Endothelial cell of umbilical vein (primary cell): ENCODE measurements around the gene RBM38. TPM values are rescaled to one million over a fixed set of nuclear protein-coding genes. Genes with fewer than 3 reads are reported as not detected.

Experiments
- BruUV-seq: library from RNA; stranded (reverse); fragments of 400-500 nt; replicated peaks from 2 replicates; lab custom pipeline; 2021; lab: Mats Ljungman, UMichigan
- CTCF ChIA-PET: fragments of 300-600, 350-600 bp; sonication (Branson Sonifier 250); formaldehyde crosslinking; loops from one replicate; lab custom pipeline; 2021; ENCODE audit warnings: antibody characterized with exemption, inconsistent platforms; lab: Charles Lee
- POLR2A ChIA-PET: fragments of 300-600, 350-600 bp; sonication (Branson Sonifier 250); formaldehyde crosslinking; loops from one replicate; lab custom pipeline; 2021; ENCODE audit warnings: antibody characterized with exemption, inconsistent platforms; lab: Charles Lee
- DNase-seq: peaks from one replicate; pipeline ENCODE4 v3.0.0-alpha.2; 2011; ENCODE audit warnings: low read depth, low spot score
- FAIRE-seq: peaks from 2 replicates; lab custom pipeline; 2011; peaks lifted over from hg19 to GRCh38; lab: Jason Lieb, UNC
- H2AFZ ChIP-seq: 2 replicates; pipeline ENCODE4 v1.6.0; 2012; ENCODE audit warnings: low read depth, low read length, control low read depth, inconsistent platforms
- H3K27ac ChIP-seq: 2 replicates; pipeline ENCODE4 v1.5.1; 2011; ENCODE audit warnings: low read depth, mild to moderate bottlenecking, control low read depth, low read length, moderate library complexity; ENCODE audit not compliant: insufficient read depth
- H3K27me3 ChIP-seq, 2 experiments: 2 replicates each; pipeline versions ENCODE4 v1.6.0 to v1.6.1; 2011; ENCODE audit warnings: low read length in 2 of 2, mixed read lengths in 1 of 2; ENCODE audit not compliant: control insufficient read depth in 2 of 2, insufficient read depth in 2 of 2
- H3K36me3 ChIP-seq, 2 experiments: 2 replicates in 1 of 2; 3 replicates in 1 of 2; pipeline ENCODE4 v1.5.1; 2011; ENCODE audit warnings: low read length in 2 of 2, mild to moderate bottlenecking in 1 of 2, moderate library complexity in 1 of 2; ENCODE audit not compliant: control insufficient read depth in 2 of 2, insufficient read depth in 2 of 2; ENCODE audit errors: extremely low read depth in 1 of 2
- H3K4me1 ChIP-seq: 3 replicates; pipeline ENCODE4 v1.5.1; 2011; ENCODE audit warnings: mild to moderate bottlenecking, low read length; ENCODE audit not compliant: control insufficient read depth, insufficient read depth; ENCODE audit errors: extremely low read depth
- H3K4me2 ChIP-seq: 2 replicates; pipeline ENCODE4 v1.6.1; 2011; ENCODE audit warnings: low read length, control low read depth, mixed read lengths; ENCODE audit not compliant: insufficient read depth
- H3K4me3 ChIP-seq, 3 experiments: fragments of 200-600 bp in 1 of 3; sonication (generic), shearing (Covaris generic) in 1 of 3; replicated peaks in 1 of 3; 2 replicates each; pipeline ENCODE4 v1.5.1; 2011 to 2016; ENCODE audit warnings: control low read depth in 3 of 3, low read length in 3 of 3, mild to moderate bottlenecking in 2 of 3, inconsistent platforms in 1 of 3, low read depth in 1 of 3, moderate library complexity in 1 of 3; ENCODE audit not compliant: insufficient read depth in 1 of 3
- H3K79me2 ChIP-seq: 2 replicates; pipeline ENCODE4 v1.6.0; 2012; ENCODE audit warnings: low read length, inconsistent platforms; ENCODE audit not compliant: control insufficient read depth, insufficient read depth
- H3K9ac ChIP-seq: replicated peaks from 2 replicates; pipeline ENCODE3; 2011; ENCODE audit warnings: low read length, control low read depth; ENCODE audit not compliant: insufficient read depth; ENCODE audit errors: extremely low read depth
- H3K9me1 ChIP-seq: replicated peaks from 3 replicates; pipeline ENCODE4 v1.6.0; 2011; ENCODE audit warnings: mild to moderate bottlenecking, low read length; ENCODE audit not compliant: control insufficient read depth, insufficient read depth; ENCODE audit errors: extremely low read depth
- H3K9me3 ChIP-seq: replicated peaks from 2 replicates; pipeline ENCODE4 v1.5.1; 2012; ENCODE audit warnings: low read length, inconsistent platforms; ENCODE audit not compliant: control insufficient read depth, insufficient read depth
- H4K20me1 ChIP-seq: replicated peaks from 2 replicates; pipeline ENCODE3; 2011; ENCODE audit warnings: mild to moderate bottlenecking, low read length; ENCODE audit not compliant: control insufficient read depth, insufficient read depth; ENCODE audit errors: extremely low read depth
- CTCF ChIP-seq, 2 donors: IDR thresholded peaks; 1 replicate in 1 of 2; 2 replicates in 1 of 2; pipeline ENCODE4 v1.5.1; 2011; ENCODE audit warnings: low read length in 2 of 2, mild to moderate bottlenecking in 2 of 2, moderate library complexity in 2 of 2, control low read depth in 1 of 2, inconsistent platforms in 1 of 2, low read depth in 1 of 2; ENCODE audit not compliant: insufficient read depth in 1 of 2; ENCODE audit errors: extremely low read depth in 1 of 2
- EZH2 ChIP-seq: IDR thresholded peaks from 2 replicates; pipeline ENCODE4 v1.6.1; 2012; ENCODE audit warnings: borderline replicate concordance, low read depth, mild to moderate bottlenecking, moderate library complexity, low read length, inconsistent platforms; ENCODE audit not compliant: severe bottlenecking
- FOS ChIP-seq: IDR thresholded peaks from 2 replicates; pipeline ENCODE4 v1.6.1; 2011; ENCODE audit warnings: mild to moderate bottlenecking, low read length, moderate library complexity, borderline replicate concordance; ENCODE audit not compliant: insufficient read depth
- GATA2 ChIP-seq: IDR thresholded peaks from 2 replicates; pipeline ENCODE4 v1.7.0; 2011; ENCODE audit warnings: low read depth, mild to moderate bottlenecking, moderate library complexity, mixed read lengths, low read length; ENCODE audit not compliant: insufficient read length, insufficient read depth
- JUN ChIP-seq: IDR thresholded peaks from 2 replicates; pipeline ENCODE4 v1.6.1; 2011; ENCODE audit warnings: borderline replicate concordance, low read depth; ENCODE audit not compliant: insufficient read length, insufficient read depth
- MAX ChIP-seq: IDR thresholded peaks from 2 replicates; pipeline ENCODE4 v1.6.1; 2011; ENCODE audit not compliant: insufficient read depth, insufficient read length
- MYC ChIP-seq: IDR thresholded peaks from one replicate; pipeline ENCODE4 v1.6.1; 2011; ENCODE audit warnings: mild to moderate bottlenecking, low read depth, low read length
- POLR2A ChIP-seq: IDR thresholded peaks from 2 replicates; pipeline ENCODE4 v1.6.1; 2012; ENCODE audit warnings: low read depth, mild to moderate bottlenecking, control low read depth, low read length
- POLR2AphosphoS5 ChIP-seq: IDR thresholded peaks from 2 replicates; pipeline ENCODE4 v1.6.1; 2012; ENCODE audit warnings: low read depth, mild to moderate bottlenecking, control low read depth, low read length, moderate library complexity; ENCODE audit not compliant: insufficient read depth
- dilution Hi-C: fragments of 300-500 bp; cut with MboI; formaldehyde crosslinking; loops from one replicate; pipeline ENCODE4 v1.15.0; 2019; ENCODE audit warnings: low sequenced_read_pairs; ENCODE audit not compliant: extremely low pct_ligation_motif_present
- intact Hi-C: fragments of 100-400 bp; cut with micrococcal nuclease; formaldehyde crosslinking; loops from one replicate; pipeline ENCODE4 v1.10.0; 2022
- polyA plus RNA-seq, 4 experiments: library from polyadenylated mRNA; depleted of rRNA in 3 of 4; stranded (reverse) in 3 of 4; unstranded in 1 of 4; fragments of >200 nt; gene quantifications; 2 replicates each; pipeline versions ENCODE4 v1.2.1 to v1.2.3, GENCODE V29; 2011 to 2012; ENCODE audit warnings: missing spikeins in 1 of 4
- total RNA-seq: library from RNA; stranded (reverse); gene quantifications from 2 replicates; pipeline ENCODE4 v1.2.3, GENCODE V29; 2021

Gene RBM38
- total and polyA plus RNA-seq, 2 donors (not counting 3 experiments of a cell fraction or from before 2014, with no cell fraction given), result 22.1 to 37.4 TPM

GRCh38 chr20:57361517-57361916 lies 29.7 kb upstream of the RBM38 start:
- peak; percentile 69 for FAIRE-seq
- POLR2A ChIA-PET, result no interaction called here

GRCh38 chr20:57364451-57364850 lies 26.7 kb upstream of the RBM38 start:
- intact Hi-C loops, result no loop called here
- no peaks in the 10 kb centered on the region for H3K4me1 ChIP-seq
- FAIRE-seq (no peak), DNase-seq (no peak)
- dilution Hi-C loops, result no loop called here
- no peak overlapping the region for H3K27ac ChIP-seq
- TF ChIP-seq POLR2AphosphoS5 (no peak), POLR2A (no peak), MYC (no peak), MAX (no peak), CTCF (IDR thresholded peaks at IDR 0.05; ENCODE audit: extremely low read depth in 1 of 2, insufficient read depth in 1 of 2, low read depth in 1 of 2, low read length in 2 of 2) (no peak), GATA2 (no peak), EZH2 (no peak), JUN (no peak), FOS (no peak)
- H3K9me1 ChIP-seq, result no peaks in the 10 kb centered on the region
- no peaks in the 10 kb centered on the region for H3K27me3 ChIP-seq
- H2AFZ ChIP-seq, result no peak overlapping the region
- no peaks in the 10 kb centered on the region for H4K20me1 ChIP-seq
- peaks cover 8% of the 10 kb centered on the region for H3K79me2 ChIP-seq
- no peak overlapping the region for H3K4me3 ChIP-seq
- H3K9me3 ChIP-seq, result no peaks in the 10 kb centered on the region
- BruUV-seq, result no TSS peak
- ChIA-PET CTCF (no interaction called here), POLR2A (no interaction called here)
- H3K4me2 ChIP-seq, result no peak overlapping the region
- H3K9ac ChIP-seq, result no peak overlapping the region
- peaks cover 12 to 36% of the 10 kb centered on the region in 2 experiments for H3K36me3 ChIP-seq

More at GRCh38 chr20:57361517-57361916, 29.7 kb upstream of the RBM38 start:
- peaks cover 6 to 29% of the 10 kb centered on the region in 2 experiments for H3K36me3 ChIP-seq
- no peaks in the 10 kb centered on the region for H3K9me1 ChIP-seq
- H4K20me1 ChIP-seq, result no peaks in the 10 kb centered on the region
- peak overlapping the region; percentile 12 for H3K27ac ChIP-seq
- intact Hi-C loops (no loop called here), dilution Hi-C loops (no loop called here)
- H3K9ac ChIP-seq, result no peak overlapping the region
- no peak for TF ChIP-seq POLR2AphosphoS5
- TF ChIP-seq MAX, result no peak
- TF ChIP-seq POLR2A, result no peak
- peak; percentile 67 for TF ChIP-seq FOS
- no peak overlapping the region for H3K4me2 ChIP-seq
- H3K79me2 ChIP-seq, result peaks cover 8% of the 10 kb centered on the region
- H2AFZ ChIP-seq, result no peak overlapping the region
- H3K27me3 ChIP-seq, result no peaks in the 10 kb centered on the region
- peak; percentile 34 for DNase-seq
- H3K9me3 ChIP-seq, result no peaks in the 10 kb centered on the region
- H3K4me3 ChIP-seq, result no peak overlapping the region
- CTCF ChIA-PET, result interaction anchor here (1.3 kb wide), 1 partner anchor 16 kb away, joined by 4 read pairs; no protein-coding TSS in a partner anchor
- BruUV-seq, result no TSS peak
- no peaks in the 10 kb centered on the region for H3K4me1 ChIP-seq
